Ovary (tissue), 3 donors: ENCODE measurements around the gene PFKFB4.

Experiments used
- CTCF ChIP-seq, 3 donors: fragments of 450-650 bp in 2 of 3; fragments of 200-600 bp in 1 of 3; IDR thresholded peaks; one replicate each; pipeline versions ENCODE4 v1.5.1 to v1.8.0; 2016 to 2022; ENCODE audit warnings: antibody characterized with exemption in 3 of 3, mild to moderate bottlenecking in 1 of 3
- EP300 ChIP-seq: sonication (generic); formaldehyde crosslinking; IDR thresholded peaks from one replicate; pipeline ENCODE4 v1.6.1; 2017; ENCODE audit warnings: antibody characterized with exemption
- POLR2A ChIP-seq: fragments of 450-650 bp; IDR thresholded peaks from one replicate; pipeline ENCODE4 v1.6.1; 2017; ENCODE audit warnings: antibody characterized with exemption, mild to moderate bottlenecking, moderate library complexity
- donor health status: DM: no; HTN: no; CAD: no.

GRCh38 chr3:48568476-48568875 is 11.9 kb upstream of the PFKFB4 start:
- TF ChIP-seq EP300 (no peak), CTCF (IDR thresholded peaks at IDR 0.05) (no peak), POLR2A (no peak)
